Fibroblast of skin of left biceps (primary cell): ENCODE results near the gene HSPG2.

Source experiments
- DNase-seq, 2 experiments: peaks; one replicate each; pipeline ENCODE4 v3.0.0-alpha.2; 2013; ENCODE audit warnings: low read depth in 2 of 2

The HSPG2 gene

GRCh38 chr1:21845646-21846641 is 91.2 kb downstream of the HSPG2 start:
- no peak for DNase-seq

DNA sequence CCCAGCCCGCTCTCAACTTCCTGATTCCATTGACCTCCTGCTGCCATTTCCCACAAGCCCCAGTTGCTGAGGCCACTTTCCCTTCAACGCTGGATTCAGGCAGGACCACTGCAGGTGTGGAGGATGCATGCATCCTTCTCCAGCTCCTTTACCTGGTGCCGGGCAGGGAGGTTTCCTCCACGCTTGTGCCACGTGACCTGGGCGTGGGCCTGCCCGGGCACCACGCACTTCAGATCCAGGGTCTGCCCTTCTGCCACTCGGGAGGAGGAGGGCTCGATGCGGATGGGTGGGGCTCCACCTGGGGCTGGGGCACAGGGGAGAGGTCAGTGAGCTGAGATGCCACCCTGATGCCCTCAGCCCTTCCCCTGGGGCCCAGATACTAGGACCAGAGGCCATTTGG is 93.1 kb downstream of the HSPG2 start:
- no peak for DNase-seq

DNA sequence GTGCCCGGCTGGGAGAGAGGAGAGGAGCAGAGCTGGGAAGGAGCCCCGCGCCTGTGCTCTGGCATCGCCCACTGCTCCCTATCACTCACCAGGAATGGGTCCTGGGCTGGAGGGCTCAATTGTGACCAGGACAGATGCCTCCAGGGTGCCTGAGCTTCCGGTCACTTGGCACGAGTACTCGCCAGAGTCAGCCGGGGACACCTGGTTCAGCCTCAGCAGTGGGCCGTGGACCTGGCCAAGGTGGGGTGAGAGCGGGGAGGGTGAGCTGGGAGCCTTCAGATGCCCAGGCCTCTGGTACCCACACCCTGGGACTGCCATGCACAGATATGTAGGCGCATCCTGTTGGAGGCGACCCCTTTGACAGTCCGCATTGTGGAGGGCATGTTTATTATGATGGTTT is 93.9 kb downstream of the HSPG2 start:
- no peak for DNase-seq

GRCh38 chr1:21842606-21843162 is 94.4 kb downstream of the HSPG2 start:
- no peak for DNase-seq

DNA sequence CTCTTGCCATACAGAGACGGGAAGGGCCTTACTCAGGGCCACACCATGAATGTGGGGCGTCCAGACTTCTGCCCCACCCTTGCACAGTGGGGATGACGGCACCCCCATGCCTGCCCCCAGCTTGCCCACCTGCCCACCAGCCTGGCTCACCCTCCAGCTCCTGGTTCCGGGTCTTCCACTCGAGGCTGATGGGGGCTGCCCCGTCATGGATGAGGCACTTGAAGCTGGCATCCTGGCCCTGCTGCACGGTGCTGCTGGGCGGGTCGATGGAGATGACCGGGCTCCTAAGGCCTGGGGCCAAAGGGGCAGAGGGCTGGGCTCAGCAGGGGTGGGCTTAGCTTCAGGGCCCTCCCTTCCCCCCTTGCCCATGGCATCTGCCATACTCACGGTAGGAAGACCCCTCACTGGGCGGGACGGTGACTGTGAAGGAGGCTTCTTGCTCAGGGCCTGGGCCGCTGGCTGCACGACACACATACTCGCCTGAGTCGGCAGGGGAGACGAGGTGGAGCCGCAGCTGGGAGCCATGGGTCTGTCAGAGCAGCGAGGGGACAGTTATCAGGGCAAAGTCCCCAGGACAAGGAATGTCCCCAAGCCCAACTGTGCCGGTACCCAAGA is 95.2 kb downstream of the HSPG2 start:
- no peak for DNase-seq

- DNase-seq = no peak
Observed at GRCh38 chr1:21840981-21841380, 96.1 kb downstream of the HSPG2 start.

DNA sequence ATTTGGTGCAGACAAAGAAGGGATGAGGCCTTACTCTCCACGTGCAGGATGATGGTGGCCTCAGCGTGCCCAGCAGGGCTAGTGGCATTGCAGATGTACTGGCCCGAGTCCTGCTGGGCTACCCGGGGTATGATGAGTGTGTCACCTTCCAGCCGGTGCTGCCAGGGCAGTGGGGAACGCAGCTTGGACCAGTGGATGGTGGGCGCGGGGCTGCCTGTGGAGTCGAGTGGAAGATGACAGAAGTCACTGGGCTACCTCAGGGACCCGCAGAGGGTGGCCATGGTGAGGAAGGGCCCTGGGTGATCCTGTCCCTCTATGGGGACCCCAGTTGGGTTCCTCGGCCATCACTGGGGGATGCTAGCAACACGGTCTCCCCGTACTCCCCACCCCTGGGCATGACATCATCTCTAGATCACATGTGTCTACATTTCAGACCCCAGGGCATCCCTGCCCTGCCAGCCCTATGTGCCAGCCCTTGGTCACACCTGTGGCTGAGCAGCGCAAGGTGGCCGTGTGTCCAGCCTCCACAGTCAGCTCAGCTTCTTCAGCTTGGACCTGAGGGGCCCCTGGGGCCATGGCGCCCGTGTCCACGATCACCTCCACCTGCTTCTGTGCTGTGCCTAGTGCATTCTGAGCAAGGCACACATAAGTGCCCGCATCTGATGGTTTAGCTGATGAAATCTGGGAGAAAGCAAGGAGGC is 97.6 kb downstream of the HSPG2 start:
- no peak for DNase-seq

- no peak for DNase-seq
Observed at GRCh38 chr1:21838359-21839157, 98.6 kb downstream of the HSPG2 start.

GRCh38 chr1:21837476-21837875 is 99.6 kb downstream of the HSPG2 start:
- DNase-seq = no peak

GRCh38 chr1:21836729-21837128 is 100.4 kb downstream of the HSPG2 start:
- no peak for DNase-seq

GRCh38 chr1:21836010-21836409 is 101.1 kb downstream of the HSPG2 start:
- DNase-seq = no peak

DNA sequence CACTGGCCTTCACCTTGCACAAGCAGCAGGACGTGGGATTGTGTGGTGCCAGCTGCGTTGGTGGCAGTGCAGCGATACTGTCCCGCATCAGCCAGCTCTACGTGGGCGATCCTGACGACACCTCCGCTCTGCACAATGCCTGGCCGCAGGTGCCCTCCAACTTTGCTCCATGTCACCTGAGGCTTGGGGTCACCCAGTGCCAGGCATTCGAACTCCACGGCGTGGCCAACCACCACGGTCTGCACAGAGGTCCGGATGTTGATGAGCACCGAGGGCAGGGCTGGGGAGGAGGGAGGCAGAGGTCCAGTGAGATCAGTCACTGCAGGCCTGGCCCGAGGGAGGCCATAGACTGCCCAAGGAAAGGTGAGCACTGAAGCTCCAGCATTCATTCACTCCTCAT is 102.4 kb downstream of the HSPG2 start:
- DNase-seq = no peak

GRCh38 chr1:21834094-21834493 is 103.0 kb downstream of the HSPG2 start:
- DNase-seq = no peak

- no peak for DNase-seq
Observed at GRCh38 chr1:21833392-21833976, 103.6 kb downstream of the HSPG2 start.

GRCh38 chr1:21831454-21831970 is 105.6 kb downstream of the HSPG2 start:
- DNase-seq = no peak

GRCh38 chr1:21830792-21831453 is 106.2 kb downstream of the HSPG2 start:
- DNase-seq = no peak

GRCh38 chr1:21829294-21829693 is 107.8 kb downstream of the HSPG2 start:
- no peak for DNase-seq

DNA sequence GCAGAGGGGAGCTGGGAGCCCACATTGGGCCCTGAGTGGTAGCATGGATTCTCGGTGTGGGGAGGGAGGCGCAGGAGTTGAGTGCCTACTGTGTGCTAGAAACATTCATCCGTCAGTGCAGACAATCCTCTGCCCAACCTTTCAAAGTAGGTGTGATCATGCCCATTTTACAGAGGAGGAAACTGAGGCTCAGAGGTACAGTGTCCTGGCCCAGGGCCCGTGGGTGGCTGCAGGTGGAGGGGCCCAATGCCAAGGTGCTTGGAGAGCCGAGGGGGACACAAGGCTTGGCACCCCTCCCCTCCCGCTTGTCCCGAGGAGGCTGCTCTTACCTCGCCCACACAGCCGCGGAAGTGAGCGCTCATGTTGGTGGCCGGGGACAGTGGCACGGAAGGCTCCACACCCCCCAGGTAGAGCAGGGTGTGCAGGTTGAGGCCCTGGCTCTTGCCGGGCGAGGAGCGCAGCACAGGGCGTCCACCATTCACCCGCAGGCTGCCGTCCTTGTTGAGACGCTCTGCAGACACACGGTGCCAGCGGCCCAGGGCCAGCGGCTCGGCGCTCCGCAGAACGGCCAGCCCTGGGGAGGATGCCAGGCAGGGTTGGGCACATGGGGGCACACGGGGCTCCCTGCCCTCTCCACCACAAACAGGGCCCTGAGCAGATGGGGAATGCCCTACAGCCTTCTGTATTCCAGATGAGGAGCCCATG is 108.5 kb downstream of the HSPG2 start:
- no peak for DNase-seq

DNA sequence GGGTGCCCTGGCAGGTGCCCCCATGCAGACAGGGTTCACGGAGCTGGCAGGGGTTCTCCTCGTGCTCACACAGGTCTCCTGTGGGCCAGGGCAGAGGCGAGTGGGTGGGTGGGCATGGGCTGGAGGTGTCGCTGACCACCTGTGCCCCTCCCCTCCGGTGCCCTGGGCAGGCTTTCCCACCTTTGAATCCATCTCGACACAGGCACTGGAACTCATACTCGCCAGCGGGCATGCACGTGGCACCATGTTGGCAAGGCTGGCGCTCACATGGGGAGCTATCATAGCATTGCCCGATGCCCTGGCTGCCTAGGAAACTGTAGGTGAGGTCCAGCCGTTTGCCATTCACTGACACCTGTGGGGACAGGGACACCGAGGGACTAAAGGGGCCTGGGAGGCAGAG is 109.0 kb downstream of the HSPG2 start:
- DNase-seq = no peak
